ENCODE data around the gene SPOCK1.

Gene SPOCK1

DNA sequence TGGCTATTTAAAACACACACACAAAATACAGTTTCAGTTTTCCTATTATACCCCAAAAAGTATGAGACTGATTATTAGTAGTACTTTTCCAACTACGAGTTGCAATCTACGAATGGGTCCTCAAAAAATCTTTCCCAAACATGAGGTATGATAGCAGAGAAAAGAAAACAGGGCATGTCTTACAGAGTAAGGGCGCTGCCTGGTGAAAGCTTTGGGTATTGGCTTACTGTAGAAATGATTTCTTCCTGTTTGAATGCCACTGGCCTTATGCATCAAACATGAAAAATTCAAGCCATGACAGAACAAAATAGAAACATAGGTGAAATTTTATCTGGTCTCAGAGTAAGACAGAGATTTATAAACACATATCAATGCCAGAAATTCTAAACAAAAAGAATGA lies 448.0 kb downstream of the SPOCK1 start:
- no peak for DNase-seq

DNA sequence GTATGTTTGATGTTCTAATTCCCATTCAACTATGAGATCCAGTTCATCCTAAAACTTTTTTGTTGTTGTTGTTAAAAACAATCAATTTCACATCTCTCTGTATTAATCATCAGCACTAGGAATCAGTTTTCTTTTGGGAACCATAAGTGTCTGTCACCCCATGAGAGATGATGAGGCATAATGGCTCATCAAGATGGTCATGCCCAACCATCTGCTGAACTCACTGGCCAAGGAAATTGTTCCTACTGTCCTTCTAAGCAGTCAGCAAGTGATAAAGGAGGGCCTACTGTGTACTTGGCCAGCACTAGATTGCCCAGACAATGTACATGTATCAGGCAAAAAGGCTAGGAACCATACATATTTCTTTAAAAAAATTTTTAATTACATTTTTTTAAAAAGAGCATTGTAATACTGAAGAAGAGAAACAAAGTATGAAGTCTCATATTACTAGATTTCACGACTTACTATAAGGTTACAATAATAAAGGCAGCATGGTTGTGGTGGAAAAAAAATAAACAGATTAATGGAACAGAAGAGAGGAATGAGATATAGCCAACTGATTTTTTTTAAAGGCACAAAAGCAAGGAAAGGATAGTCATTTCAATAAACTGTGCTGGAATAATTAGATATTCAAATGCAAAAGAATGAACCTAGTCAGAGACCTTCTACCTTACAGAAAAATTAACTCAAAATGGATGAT lies 458.3 kb downstream of the SPOCK1 start:
- DNase-seq = no peak

DNA sequence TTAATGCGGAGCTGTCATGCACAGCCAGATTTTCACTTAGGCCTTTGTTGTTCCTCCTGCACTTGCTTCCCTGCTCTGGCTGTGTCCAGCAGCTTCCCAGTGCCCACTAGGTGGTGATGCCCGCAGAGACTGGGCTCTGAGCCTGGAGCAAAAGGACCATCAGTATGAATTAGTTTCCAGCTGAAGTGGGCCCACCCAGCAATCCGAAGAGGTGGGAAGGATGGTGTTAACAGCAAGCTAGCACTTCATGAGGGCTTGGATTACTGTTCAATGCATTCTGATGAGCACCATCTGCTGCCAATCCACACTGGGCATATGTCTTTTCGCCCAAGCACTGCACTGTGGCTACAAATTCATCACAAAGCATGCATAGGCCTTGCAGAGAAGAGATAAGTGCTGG lies 459.1 kb downstream of the SPOCK1 start:
- no peak for DNase-seq

DNA sequence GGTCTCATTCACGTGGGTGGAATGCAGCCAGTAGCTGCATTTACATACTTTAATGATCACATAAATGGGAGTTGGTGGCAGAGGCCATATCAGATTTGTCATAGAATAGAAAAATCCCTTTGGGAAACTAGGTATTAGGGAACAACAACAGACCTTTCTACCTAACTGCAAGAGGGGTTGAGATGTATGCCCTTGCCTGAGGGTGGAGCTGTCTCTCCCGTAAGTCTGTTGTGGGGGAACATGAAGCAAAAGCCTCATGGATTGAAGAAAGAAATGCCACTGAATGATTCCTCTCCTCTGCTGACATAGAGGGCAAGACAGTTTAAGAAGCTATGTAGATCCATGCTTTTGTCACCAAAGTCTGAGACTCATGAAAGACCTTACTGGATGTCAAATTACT lies 461.3 kb downstream of the SPOCK1 start:
- DNase-seq = no peak

DNA sequence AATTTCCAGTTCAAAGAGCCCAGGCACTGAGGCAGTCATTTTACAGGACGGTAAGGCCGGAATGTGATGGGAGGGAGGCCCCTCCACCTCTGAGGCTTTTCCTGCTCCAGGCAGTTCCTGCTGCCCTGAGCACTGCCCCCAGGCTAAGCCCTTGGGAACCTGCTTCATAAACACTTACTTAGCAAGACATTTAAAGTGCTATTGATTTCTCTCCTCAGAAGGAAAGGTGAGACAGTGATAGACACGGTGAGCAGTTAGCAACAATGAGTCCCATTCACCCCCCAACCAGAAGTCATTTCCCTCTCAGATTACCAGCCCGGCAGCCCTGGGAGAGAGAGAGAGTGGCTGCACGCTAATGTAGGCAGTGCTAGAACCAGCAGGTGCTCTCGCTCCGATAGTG lies 462.5 kb downstream of the SPOCK1 start:
- no peak for DNase-seq

GRCh38 chr5:137035480-137035878 lies 463.6 kb downstream of the SPOCK1 start:
- no peak for DNase-seq

GRCh38 chr5:137034764-137035479 lies 464.2 kb downstream of the SPOCK1 start:
- no peak for DNase-seq

DNA sequence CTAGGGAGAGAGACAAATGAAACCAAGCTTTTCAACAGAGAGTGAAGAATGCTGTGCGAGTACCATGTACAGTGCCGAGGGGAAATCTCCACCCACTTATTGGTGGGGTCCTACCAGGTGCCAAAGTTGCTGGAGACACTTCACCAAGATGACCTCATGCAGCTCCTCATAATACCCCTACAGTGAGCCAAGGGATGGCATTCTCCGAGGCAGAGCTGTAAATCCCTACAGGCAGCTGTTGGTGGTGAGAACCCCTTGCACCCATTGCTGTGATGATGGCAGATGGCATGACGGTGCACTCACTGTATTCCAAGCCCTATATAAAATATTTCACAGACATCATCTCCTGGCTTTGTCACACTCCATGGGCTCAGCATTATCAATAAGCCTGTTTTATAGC lies 464.9 kb downstream of the SPOCK1 start:
- no peak for DNase-seq

DNA sequence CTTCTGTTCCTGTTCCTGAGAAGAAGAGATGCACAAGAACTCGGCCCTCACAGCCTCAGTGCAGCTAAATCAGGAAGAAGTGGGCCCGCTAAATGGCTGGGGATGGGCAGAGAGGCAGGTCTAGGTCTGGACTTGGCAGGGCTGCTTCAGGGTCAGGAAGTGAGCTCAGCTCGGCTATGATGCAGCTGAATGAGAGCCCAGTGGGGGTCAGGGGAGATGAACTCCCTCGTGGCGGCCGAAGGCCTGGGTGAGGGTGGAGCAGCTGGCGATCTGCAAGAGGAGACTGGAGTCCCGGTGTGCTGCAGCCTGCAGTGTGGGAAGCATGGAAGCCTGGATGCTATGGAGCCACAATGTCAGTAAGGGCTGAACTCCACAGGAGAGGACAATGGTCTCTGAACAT lies 466.2 kb downstream of the SPOCK1 start:
- DNase-seq = no peak

- DNase-seq = no peak
These were observed 471.4 kb downstream of the SPOCK1 start for GRCh38 chr5:137027758-137028157.

- DNase-seq = no peak
These were observed 472.8 kb downstream of the SPOCK1 start for GRCh38 chr5:137026296-137026695.

DNA sequence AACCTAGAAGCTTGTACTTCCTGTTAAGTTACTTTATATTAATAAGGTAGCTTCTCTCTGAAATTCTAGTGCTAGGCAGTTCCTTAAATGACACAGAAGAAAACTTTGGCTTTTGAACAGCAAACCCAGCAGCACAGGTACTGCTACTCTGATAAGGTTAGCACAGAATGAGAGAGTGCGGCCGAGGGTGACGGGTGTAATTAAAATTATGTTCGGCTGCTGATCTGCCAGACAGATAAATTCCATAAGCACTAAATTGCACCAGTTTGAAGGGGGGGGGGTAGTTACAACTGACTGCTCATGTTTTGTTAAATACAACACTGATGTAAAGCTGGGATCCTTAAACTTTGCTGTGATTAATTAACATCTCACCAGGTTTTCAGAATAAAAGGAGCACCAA lies 475.1 kb downstream of the SPOCK1 start:
- DNase-seq = no peak

DNA sequence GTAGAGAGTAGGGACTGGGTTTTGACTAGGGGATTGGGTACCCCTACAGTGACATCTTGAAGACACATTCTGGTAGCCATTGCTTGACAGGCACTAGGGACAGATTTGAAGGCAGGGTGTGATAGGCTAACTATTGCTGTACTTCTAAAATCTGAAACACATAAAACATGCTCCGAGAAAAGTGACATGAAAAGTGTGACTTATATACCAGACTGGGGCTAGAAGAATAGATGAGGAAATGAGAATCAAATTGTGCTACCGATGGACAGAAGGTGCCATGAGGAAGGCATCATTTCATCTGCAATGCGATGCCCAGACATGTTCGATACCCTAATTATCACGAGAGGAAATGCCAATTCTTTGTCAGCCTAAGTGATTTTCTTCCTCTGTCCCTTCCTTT lies 475.8 kb downstream of the SPOCK1 start:
- DNase-seq = no peak

DNA sequence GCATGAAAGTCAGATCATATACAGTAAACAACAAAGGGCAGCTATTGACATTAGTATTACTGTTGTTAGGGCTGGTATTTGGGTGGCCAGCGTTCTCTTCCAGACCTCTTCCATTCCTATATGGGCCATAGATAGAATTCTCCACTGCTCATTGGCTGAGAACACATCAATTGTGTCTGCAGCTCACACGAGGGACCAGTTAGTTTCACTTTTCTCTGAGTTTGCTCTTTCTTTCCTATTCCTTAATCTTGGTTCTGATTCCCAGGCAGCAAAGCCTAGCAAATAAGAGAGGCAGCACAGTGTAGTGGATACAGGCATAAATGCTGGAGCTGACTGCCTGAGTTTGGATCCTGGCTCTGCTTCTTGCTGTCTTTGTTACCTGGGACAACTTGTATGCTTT lies 476.4 kb downstream of the SPOCK1 start:
- DNase-seq = no peak

DNA sequence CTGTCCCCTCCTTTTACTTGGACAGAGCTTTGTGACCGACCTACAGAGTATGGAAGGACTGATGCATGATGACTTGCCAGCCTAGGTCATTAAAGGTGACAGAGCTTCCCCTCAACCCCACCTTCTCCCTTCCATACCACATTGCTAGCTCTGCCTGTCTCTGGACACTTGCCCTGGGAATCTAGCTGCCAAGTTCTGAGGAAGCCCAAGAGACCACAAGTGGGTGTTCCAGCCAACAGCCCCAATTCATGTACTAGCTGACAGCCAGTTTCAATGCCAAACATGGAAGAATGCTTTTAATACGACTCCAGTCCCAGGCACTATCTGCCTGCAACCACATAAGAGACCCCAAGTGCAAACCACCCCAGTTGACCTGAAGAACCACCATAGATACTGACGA lies 477.1 kb downstream of the SPOCK1 start:
- DNase-seq = no peak

- no peak for DNase-seq
These were observed 479.9 kb downstream of the SPOCK1 start for GRCh38 chr5:137019229-137019628.

DNA sequence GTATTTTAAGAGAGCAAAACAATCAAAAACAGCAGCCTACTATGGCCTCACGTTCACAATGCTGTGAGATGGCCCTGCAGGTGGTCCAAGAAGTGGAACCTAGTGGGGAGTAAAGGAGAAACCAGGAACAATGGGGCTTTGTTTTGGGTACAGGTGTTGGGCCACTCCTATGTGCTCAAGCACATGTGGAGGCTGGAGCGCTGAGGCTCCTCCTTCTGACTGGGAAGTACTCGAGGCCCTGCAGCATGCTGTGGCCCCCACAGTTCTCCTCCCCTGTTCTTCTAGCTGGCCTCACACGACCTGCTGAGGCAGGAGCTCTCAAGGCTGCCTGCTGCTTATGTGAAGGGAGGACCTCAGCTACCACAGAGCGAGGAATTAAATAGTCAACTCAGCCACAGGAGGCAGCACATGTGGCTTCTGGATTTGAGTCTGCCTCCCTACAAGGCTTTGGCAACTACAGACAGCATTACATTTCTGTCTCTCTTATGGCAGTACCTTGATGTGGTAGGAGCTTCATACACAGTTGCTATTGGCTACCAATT lies 482.3 kb downstream of the SPOCK1 start:
- DNase-seq = no peak

DNA sequence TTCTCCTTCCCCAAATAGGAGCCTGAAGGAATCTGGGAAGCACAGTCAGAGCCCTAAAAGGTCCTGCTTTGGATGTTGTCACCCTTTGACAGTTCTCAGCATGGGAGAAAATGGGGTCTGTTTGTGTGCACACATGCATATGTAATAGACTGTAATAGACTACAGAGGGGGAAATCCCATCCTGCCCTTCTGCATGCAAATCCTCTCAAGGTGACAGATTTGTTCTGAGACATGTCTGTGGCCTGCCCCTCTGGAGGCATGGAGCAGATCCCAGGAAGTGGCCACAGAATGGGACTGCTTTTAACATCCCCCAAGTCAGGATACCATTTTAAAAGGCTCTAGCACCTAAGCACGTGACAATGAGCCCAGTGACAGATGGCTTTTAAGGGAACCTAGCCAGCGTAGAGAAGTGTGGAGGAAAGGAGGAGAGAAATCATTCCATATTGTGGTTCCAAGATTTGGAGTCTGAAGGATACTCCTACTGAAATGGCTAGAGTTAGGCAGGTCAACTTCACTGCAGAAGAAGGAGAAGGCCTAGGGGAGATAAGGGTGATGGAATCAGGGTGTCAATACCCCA lies 483.5 kb downstream of the SPOCK1 start:
- DNase-seq = no peak

- no peak for DNase-seq
These were observed 484.4 kb downstream of the SPOCK1 start for GRCh38 chr5:137014731-137015130.

- no peak for DNase-seq
These were observed 488.9 kb downstream of the SPOCK1 start for GRCh38 chr5:137010226-137010625.

GRCh38 chr5:137004279-137004678 lies 494.8 kb downstream of the SPOCK1 start:
- DNase-seq = no peak

GRCh38 chr5:137001026-137001569 lies 498.0 kb downstream of the SPOCK1 start:
- DNase-seq = no peak

DNA sequence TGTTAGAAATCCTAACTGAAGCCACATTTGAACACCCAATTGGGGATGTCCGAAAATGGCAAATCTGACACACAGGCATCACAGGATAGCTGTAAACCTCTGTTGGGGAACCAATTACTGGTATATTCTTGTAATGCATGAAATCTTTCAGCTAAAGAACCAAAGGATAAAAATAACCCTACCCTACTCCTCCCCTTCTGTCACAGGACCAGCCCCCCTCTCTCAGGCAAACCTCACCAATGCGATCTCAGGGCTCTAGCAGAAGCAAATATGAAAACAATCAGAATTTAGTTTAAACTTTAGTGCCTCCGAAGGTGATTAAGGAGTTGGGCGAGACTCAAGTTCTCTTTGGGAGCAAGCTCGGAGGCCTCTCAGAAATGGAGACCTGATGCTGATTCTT lies 499.3 kb downstream of the SPOCK1 start:
- DNase-seq = no peak

DNA sequence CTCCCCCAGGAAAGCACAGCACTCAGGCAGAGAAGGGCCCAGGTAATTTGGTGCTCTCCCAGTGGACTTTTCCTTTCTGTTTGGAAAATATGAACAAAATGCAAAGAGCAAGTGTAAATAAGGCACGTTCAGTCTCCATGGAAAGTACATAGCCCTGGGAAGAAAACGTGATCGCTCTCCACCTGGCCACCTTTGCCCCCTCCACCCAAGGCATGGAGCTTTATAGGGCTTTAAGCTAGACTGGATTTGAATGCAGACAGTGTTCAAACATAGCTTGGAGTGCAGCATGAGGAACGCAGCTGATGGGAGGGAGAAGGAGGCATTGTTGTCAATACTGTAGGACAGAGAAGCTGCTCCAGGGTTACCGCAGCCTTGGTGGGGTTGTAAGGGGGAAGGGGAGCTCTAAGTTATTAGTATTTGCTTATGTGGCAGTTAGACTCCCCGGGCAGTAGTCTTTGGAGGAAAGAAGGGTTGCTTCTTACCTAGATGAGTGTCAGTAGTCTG lies 500.2 kb downstream of the SPOCK1 start:
- DNase-seq = no peak

Measured in effector CD8-positive, alpha-beta T cell (primary cell).